H9 (cell line): ENCODE measurements around the gene PTPRK. TPM values are rescaled to one million over a fixed set of nuclear protein-coding genes. Genes with fewer than 3 reads are reported as not detected.

ENCODE experiments used
- DNase-seq: peaks from one replicate; pipeline ENCODE4 v3.0.0-alpha.2; 2017
- H2AFZ ChIP-seq: one replicate; pipeline ENCODE4 v1.6.1; 2013; ENCODE audit warnings: mild to moderate bottlenecking, low read length, control low read depth, moderate library complexity
- H2AK5ac ChIP-seq: 2 replicates; pipeline ENCODE4 v1.6.1; 2013; ENCODE audit warnings: low read length, control low read depth, mixed read lengths; ENCODE audit not compliant: insufficient read length
- H2BK120ac ChIP-seq: one replicate; pipeline ENCODE4 v1.6.1; 2013; ENCODE audit warnings: low read depth, mild to moderate bottlenecking, low read length, control low read depth, inconsistent platforms; ENCODE audit not compliant: poor library complexity, severe bottlenecking
- H2BK12ac ChIP-seq: 2 replicates; pipeline ENCODE4 v1.6.1; 2013; ENCODE audit warnings: low read length, control low read depth, mixed read lengths, low read depth; ENCODE audit not compliant: insufficient read length
- H2BK15ac ChIP-seq: 2 replicates; pipeline ENCODE4 v1.6.1; 2013; ENCODE audit warnings: low read depth, low read length, control low read depth
- H2BK20ac ChIP-seq: one replicate; pipeline ENCODE4 v1.6.1; 2013; ENCODE audit warnings: low read depth, mild to moderate bottlenecking, low read length, control low read depth, inconsistent platforms; ENCODE audit not compliant: poor library complexity, severe bottlenecking
- H2BK5ac ChIP-seq: 2 replicates; pipeline ENCODE4 v1.6.1; 2013; ENCODE audit warnings: low read length, control low read depth, mixed read lengths; ENCODE audit not compliant: insufficient read length
- H3K14ac ChIP-seq: 2 replicates; pipeline ENCODE4 v1.6.1; 2013; ENCODE audit warnings: low read length, control low read depth; ENCODE audit not compliant: insufficient read depth
- H3K18ac ChIP-seq: 2 replicates; pipeline ENCODE4 v1.6.1; 2013; ENCODE audit warnings: low read depth, mild to moderate bottlenecking, mixed read lengths, low read length, control low read depth; ENCODE audit not compliant: insufficient read length
- H3K23ac ChIP-seq: 2 replicates; pipeline ENCODE4 v1.6.1; 2013; ENCODE audit warnings: low read length, control low read depth, mixed read lengths, low read depth; ENCODE audit not compliant: insufficient read length
- H3K23me2 ChIP-seq: 2 replicates; pipeline ENCODE4 v1.6.1; 2013; ENCODE audit warnings: low read depth, mild to moderate bottlenecking, mixed read lengths, low read length, control low read depth; ENCODE audit not compliant: insufficient read length, poor library complexity, severe bottlenecking
- H3K27ac ChIP-seq: 2 replicates; pipeline ENCODE4 v1.5.1; 2013; ENCODE audit warnings: low read length, control low read depth, mixed read lengths, low read depth; ENCODE audit not compliant: insufficient read length
- H3K27me3 ChIP-seq: 2 replicates; pipeline ENCODE4 v1.6.1; 2013; ENCODE audit warnings: low read length, control low read depth, inconsistent platforms; ENCODE audit not compliant: insufficient read depth
- H3K4ac ChIP-seq: 2 replicates; pipeline ENCODE4 v1.6.1; 2013; ENCODE audit warnings: low read depth, mild to moderate bottlenecking, control low read depth, inconsistent platforms, low read length, moderate library complexity
- H3K4me1 ChIP-seq: 2 replicates; pipeline ENCODE4 v1.6.1; 2013; ENCODE audit warnings: low read length, control low read depth, inconsistent platforms; ENCODE audit not compliant: insufficient read depth
- H3K4me2 ChIP-seq: 2 replicates; pipeline ENCODE4 v1.6.1; 2013; ENCODE audit warnings: low read length, control low read depth, mixed read lengths; ENCODE audit not compliant: insufficient read length, insufficient read depth
- H3K56ac ChIP-seq: 2 replicates; pipeline ENCODE4 v1.6.1; 2013; ENCODE audit warnings: low read depth, mild to moderate bottlenecking, mixed read lengths, low read length, control low read depth; ENCODE audit not compliant: insufficient read length
- H3K79me1 ChIP-seq: 2 replicates; pipeline ENCODE4 v1.6.1; 2013; ENCODE audit warnings: low read depth, mild to moderate bottlenecking, moderate library complexity, low read length, control low read depth, inconsistent platforms; ENCODE audit not compliant: insufficient read depth, poor library complexity, severe bottlenecking
- H3K79me2 ChIP-seq: 2 replicates; pipeline ENCODE4 v1.6.1; 2013; ENCODE audit warnings: low read length, control low read depth, inconsistent platforms; ENCODE audit not compliant: insufficient read depth
- H3K9ac ChIP-seq: 2 replicates; pipeline ENCODE4 v1.6.1; 2013; ENCODE audit warnings: low read length, control low read depth, mixed read lengths; ENCODE audit not compliant: insufficient read length; ENCODE audit errors: extremely low read depth
- H3K9me3 ChIP-seq: one replicate; pipeline ENCODE4 v1.6.1; 2013; ENCODE audit warnings: low read depth, low read length, inconsistent platforms; ENCODE audit not compliant: control insufficient read depth
- H3T11ph ChIP-seq: one replicate; pipeline ENCODE4 v1.6.1; 2013; ENCODE audit warnings: mild to moderate bottlenecking, low read length, control low read depth, inconsistent platforms
- H4K20me1 ChIP-seq: one replicate; pipeline ENCODE4 v1.6.1; 2013; ENCODE audit not compliant: control insufficient read depth, insufficient read length, insufficient read depth
- H4K5ac ChIP-seq: 2 replicates; pipeline ENCODE4 v1.6.1; 2013; ENCODE audit warnings: low read depth, mild to moderate bottlenecking, mixed read lengths, low read length, control low read depth; ENCODE audit not compliant: insufficient read length
- H4K8ac ChIP-seq: replicated peaks from 2 replicates; pipeline ENCODE4 v1.6.1; 2013; ENCODE audit warnings: low read length, control low read depth, mixed read lengths, low read depth; ENCODE audit not compliant: insufficient read length
- H4K91ac ChIP-seq: 2 replicates; pipeline ENCODE4 v1.6.1; 2013; ENCODE audit warnings: low read depth, mild to moderate bottlenecking, moderate library complexity, mixed read lengths, low read length, control low read depth; ENCODE audit not compliant: insufficient read length
- H3K27ac Mint-ChIP-seq, 3 experiments: 2 replicates in 2 of 3; 3 replicates in 1 of 3; pipeline ENCODE4 v1.8.0; 2020 to 2021; ENCODE audit warnings: mixed read lengths in 3 of 3, mild to moderate bottlenecking in 1 of 3, moderate library complexity in 1 of 3
- H3K27me3 Mint-ChIP-seq: 2 replicates; pipeline ENCODE4 v1.8.0; 2021; ENCODE audit warnings: low read depth, mild to moderate bottlenecking, moderate library complexity, mixed read lengths
- H3K36me3 Mint-ChIP-seq, 3 experiments: 2 replicates in 2 of 3; 3 replicates in 1 of 3; pipeline ENCODE4 v1.8.0; 2020 to 2021; ENCODE audit warnings: low read depth in 3 of 3, mixed read lengths in 3 of 3; ENCODE audit not compliant: insufficient read depth in 1 of 3
- H3K4me1 Mint-ChIP-seq, 2 experiments: 2 replicates each; pipeline ENCODE4 v1.8.0; 2020; ENCODE audit warnings: mixed read lengths in 2 of 2
- H3K4me3 Mint-ChIP-seq, 2 experiments: 2 replicates in 1 of 2; 3 replicates in 1 of 2; pipeline ENCODE4 v1.8.0; 2020 to 2021; ENCODE audit warnings: mild to moderate bottlenecking in 2 of 2, mixed read lengths in 2 of 2, moderate library complexity in 1 of 2
- H3K9me3 Mint-ChIP-seq, 2 experiments: 2 replicates in 1 of 2; 3 replicates in 1 of 2; pipeline ENCODE4 v1.8.0; 2020; ENCODE audit warnings: mild to moderate bottlenecking in 2 of 2, mixed read lengths in 2 of 2, moderate library complexity in 1 of 2
- WGBS: extraction: QIAGEN DNeasy Blood & Tissue Kit; methylation state at CpG from one replicate; pipeline ENCODE4 v1.1.7; 2013; ENCODE audit warnings: missing lambda C conversion rate, low lambda C conversion rate, mixed read lengths; ENCODE audit not compliant: insufficient read length; ENCODE audit errors: extremely low coverage; 5-methylcytosine and 5-hydroxymethylcytosine counted together
- total RNA-seq: library from RNA; stranded (reverse); gene quantifications from 2 replicates; pipeline ENCODE4 v1.2.1, GENCODE V29; 2021
- TF ChIP-seq, protein P1 (sequence below): fragments of 200-600 bp; sonication (generic); conservative IDR thresholded peaks from 3 replicates; pipeline ENCODE4 v1.8.0; 2021; ENCODE audit warnings: antibody characterized with exemption, mild to moderate bottlenecking

The PTPRK gene
- total RNA-seq, 1 experiment from 2014 or later: 47.9 TPM

DNA sequence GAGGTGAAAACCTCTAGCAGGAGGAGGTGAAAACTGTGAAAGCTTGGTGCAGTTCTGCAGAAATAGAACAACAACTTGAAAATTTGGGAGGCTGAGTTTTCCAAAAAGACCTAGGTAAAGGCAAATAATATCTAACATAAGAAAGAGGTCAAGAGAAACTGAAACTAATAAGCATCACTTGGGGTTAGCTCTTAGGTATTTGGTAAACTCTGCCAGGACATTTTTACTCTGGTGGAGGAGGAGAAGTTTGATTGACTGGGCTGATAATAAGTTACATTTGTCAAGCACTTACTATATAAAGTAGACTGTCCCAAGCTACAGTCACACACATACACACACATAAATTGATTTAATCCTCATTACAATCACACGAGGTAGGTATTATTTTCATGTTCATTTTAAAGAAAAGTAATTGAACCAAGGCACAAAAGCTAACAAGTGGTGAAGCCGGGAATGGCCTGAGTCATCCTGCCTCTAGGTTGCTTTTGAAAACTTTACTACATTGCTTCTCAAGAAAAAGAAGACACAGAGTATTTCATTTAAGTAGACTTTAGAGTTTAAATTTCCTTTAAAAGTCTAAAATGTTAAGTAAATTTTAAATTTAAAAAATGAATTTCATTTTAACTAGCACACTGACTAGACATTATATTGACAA is 275.5 kb downstream of the PTPRK start:
- H3K4ac ChIP-seq: no peak overlapping the region
- no peak overlapping the region for H3K56ac ChIP-seq
- H3K27me3 ChIP-seq: no peaks in the 10 kb centered on the region
- H4K5ac ChIP-seq: no peak overlapping the region
- H3K9me3 Mint-ChIP-seq: no peaks in the 10 kb centered on the region
- H3K4me3 Mint-ChIP-seq: no peak overlapping the region
- H4K20me1 ChIP-seq: no peaks in the 10 kb centered on the region
- no peak overlapping the region for H4K91ac ChIP-seq
- no peak overlapping the region for H3K27ac ChIP-seq
- no peak overlapping the region for H3K14ac ChIP-seq
- no peaks in the 10 kb centered on the region for H3K4me1 ChIP-seq
- no peak overlapping the region for H2AK5ac ChIP-seq
- H3K9ac ChIP-seq: no peak overlapping the region
- H4K8ac ChIP-seq: no peak overlapping the region
- no peaks in the 10 kb centered on the region for H3K23me2 ChIP-seq
- no peak for DNase-seq
- H3K27ac Mint-ChIP-seq: no peak overlapping the region
- no peak overlapping the region for H2BK20ac ChIP-seq
- no peak overlapping the region for H2AFZ ChIP-seq
- no peaks in the 10 kb centered on the region for H3K9me3 ChIP-seq
- no peaks in the 10 kb centered on the region for H3K27me3 Mint-ChIP-seq
- H3K4me2 ChIP-seq: no peak overlapping the region
- H3K36me3 Mint-ChIP-seq: peaks cover 0 to 3% (median 0%) of the 10 kb centered on the region in 3 experiments; a peak in 1 of 7 replicates
- H2BK5ac ChIP-seq: no peak overlapping the region
- H3K18ac ChIP-seq: no peak overlapping the region
- no peak overlapping the region for H2BK15ac ChIP-seq
- no peaks in the 10 kb centered on the region for H3K79me2 ChIP-seq
- WGBS: no CpG with 5 or more reads among the region's 2 CpGs
- no peaks in the 10 kb centered on the region for H3K79me1 ChIP-seq
- TF ChIP-seq, protein P1, sequence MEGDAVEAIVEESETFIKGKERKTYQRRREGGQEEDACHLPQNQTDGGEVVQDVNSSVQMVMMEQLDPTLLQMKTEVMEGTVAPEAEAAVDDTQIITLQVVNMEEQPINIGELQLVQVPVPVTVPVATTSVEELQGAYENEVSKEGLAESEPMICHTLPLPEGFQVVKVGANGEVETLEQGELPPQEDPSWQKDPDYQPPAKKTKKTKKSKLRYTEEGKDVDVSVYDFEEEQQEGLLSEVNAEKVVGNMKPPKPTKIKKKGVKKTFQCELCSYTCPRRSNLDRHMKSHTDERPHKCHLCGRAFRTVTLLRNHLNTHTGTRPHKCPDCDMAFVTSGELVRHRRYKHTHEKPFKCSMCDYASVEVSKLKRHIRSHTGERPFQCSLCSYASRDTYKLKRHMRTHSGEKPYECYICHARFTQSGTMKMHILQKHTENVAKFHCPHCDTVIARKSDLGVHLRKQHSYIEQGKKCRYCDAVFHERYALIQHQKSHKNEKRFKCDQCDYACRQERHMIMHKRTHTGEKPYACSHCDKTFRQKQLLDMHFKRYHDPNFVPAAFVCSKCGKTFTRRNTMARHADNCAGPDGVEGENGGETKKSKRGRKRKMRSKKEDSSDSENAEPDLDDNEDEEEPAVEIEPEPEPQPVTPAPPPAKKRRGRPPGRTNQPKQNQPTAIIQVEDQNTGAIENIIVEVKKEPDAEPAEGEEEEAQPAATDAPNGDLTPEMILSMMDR: no peak
- H3T11ph ChIP-seq: no peak overlapping the region
- H3K23ac ChIP-seq: no peak overlapping the region
- peaks cover 4 to 7% of the 10 kb centered on the region in 2 experiments; a peak in 3 of 4 replicates for H3K4me1 Mint-ChIP-seq
- no peak overlapping the region for H2BK12ac ChIP-seq
- H2BK120ac ChIP-seq: no peak overlapping the region
